Right lobe of liver (tissue), 6 donors: ENCODE data around the gene ALS2CL. TPM values are rescaled to one million over a fixed set of nuclear protein-coding genes. Genes with fewer than 3 reads are reported as not detected.

Source experiments
- ATAC-seq, 4 donors: fragments of 200-7000 bp; cut with Tn5 transposase; one replicate each; pipeline ENCODE4 v1.9.1; 2020; ENCODE audit warnings: mild to moderate bottlenecking in 4 of 4, moderate library complexity in 4 of 4
- DNase-seq, 3 donors: peaks; one replicate each; pipeline ENCODE4 v3.0.0-alpha.2; 2020
- H3K27ac ChIP-seq, 3 donors: fragments of 200-600 bp; one replicate each; pipeline ENCODE4 v1.8.0; 2022
- H3K27me3 ChIP-seq, 2 donors: fragments of 200-600 bp; one replicate each; pipeline ENCODE4 v1.8.0; 2022
- H3K36me3 ChIP-seq, 4 donors: fragments of 200-600 bp; sonication (generic) in 1 of 4; one replicate each; pipeline versions ENCODE4 v1.5.1 to v1.8.0; 2017 to 2022; ENCODE audit warnings: control low read depth in 1 of 4
- H3K4me1 ChIP-seq, 4 donors: fragments of 200-600 bp; sonication (generic) in 1 of 4; one replicate each; pipeline versions ENCODE4 v1.5.1 to v1.8.0; 2017 to 2022; ENCODE audit warnings: control low read depth in 1 of 4
- H3K4me3 ChIP-seq, 3 donors: fragments of 200-600 bp; one replicate each; pipeline ENCODE4 v1.8.0; 2022
- H3K9me3 ChIP-seq, 4 donors: fragments of 200-600 bp; sonication (generic) in 1 of 4; one replicate each; pipeline versions ENCODE4 v1.5.1 to v1.8.0; 2017 to 2022; ENCODE audit warnings: control low read depth in 1 of 4
- CTCF ChIP-seq, 4 donors: fragments of 200-600 bp in 3 of 4; fragments of 450-650 bp in 1 of 4; IDR thresholded peaks; one replicate each; pipeline versions ENCODE4 v1.5.1 to v1.8.0; 2016 to 2022; ENCODE audit warnings: antibody characterized with exemption in 4 of 4, mild to moderate bottlenecking in 2 of 4
- POLR2A ChIP-seq: fragments of 450-650 bp; IDR thresholded peaks from one replicate; pipeline ENCODE4 v1.6.1; 2017; ENCODE audit warnings: antibody characterized with exemption, mild to moderate bottlenecking
- WGBS: methylation state at CpG from one replicate; pipeline ENCODE4 v1.1.6; 2018; ENCODE audit warnings: low coverage, low lambda C conversion rate; ENCODE audit not compliant: insufficient coverage; ENCODE audit errors: missing lambda C conversion rate; 5-methylcytosine and 5-hydroxymethylcytosine counted together
- intact Hi-C, 2 donors: fragments of 100-400 bp; cut with DNase I; formaldehyde crosslinking; loops; one replicate each; pipeline versions ENCODE4 v1.11.2 to v1.14.1; 2022
- total RNA-seq, 6 experiments: library from RNA; depleted of rRNA in 2 of 6; stranded (reverse); fragments of >200 nt in 2 of 6; fragmentation: NEBNext Ultra II Directional in 3 of 6; extraction: Animal tissue kit (Norgen Biotek cat#: 25700) in 3 of 6; gene quantifications; one replicate each; pipeline versions ENCODE4 v1.1.0 to v1.2.4, GENCODE V29; 2016 to 2023
- donor health status: DM: no; HTN: yes; CAD: no.
- donor health status: DM: no; HTN: no; CAD: no.
- donor health status: DM: no; HTN: no; CAD: no.
- donor health status: DM: no; HTN: yes; CAD: no.
- donor health status: DM: no; HTN: yes; CAD: no.

ALS2CL gene
- total RNA-seq, 6 experiments from 2014 or later = 12.3 to 19.1 (median 15.9) TPM

DNA sequence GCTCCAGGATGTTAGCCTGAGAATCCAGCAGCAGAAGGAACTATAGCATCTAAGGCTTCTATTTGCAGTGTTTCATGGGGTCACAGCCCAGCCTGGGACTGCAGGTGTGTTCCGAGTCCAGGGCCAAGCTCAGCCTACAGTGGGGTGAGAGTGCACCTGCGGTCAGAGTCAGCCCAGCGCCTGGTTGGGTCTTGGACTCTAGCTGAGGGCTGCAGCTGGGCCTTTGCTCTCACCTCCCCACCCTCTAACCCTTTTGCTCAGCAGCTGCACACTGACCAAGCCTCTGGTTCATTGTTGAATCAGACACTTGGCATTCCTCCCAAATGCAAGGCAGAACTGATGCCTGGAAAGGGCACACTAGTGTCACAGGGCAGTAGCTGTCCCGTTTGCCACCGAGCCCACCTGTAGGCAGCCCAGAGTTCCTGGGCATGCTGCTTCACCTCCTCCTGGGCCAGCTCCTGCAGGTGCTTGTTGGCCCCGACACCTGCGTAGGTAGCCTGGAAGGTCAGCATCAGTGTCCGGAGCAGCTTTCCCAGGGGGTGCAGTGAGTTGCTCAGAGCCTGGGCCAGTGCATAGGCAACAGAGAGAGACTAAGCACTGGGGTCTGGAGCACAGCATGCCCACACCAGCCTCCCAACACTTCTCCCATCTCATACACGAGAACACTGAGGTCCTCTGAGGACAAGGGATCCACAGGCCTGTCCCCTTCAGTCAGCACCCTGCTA is 17.5 kb downstream of the ALS2CL start:
- Histone ChIP-seq H3K27ac (no peak overlapping the region), H3K9me3 (no peaks in the 10 kb centered on the region), H3K4me3 (no peak overlapping the region), H3K27me3 (no peaks in the 10 kb centered on the region), H3K36me3 (no peaks in the 10 kb centered on the region), H3K4me1 (peaks cover 0 to 11% (median 0%) of the 10 kb centered on the region in 4 donors)
- DNase-seq (peak; percentile 24 to 79 (median 74)), ATAC-seq (peak; percentile 62 to 91 (median 67))
- intact Hi-C loops = no loop called here
- TF ChIP-seq CTCF (IDR thresholded peaks at IDR 0.05) = no peak
- no peak for TF ChIP-seq POLR2A
- no CpG with 5 or more reads among the region's 9 CpGs for WGBS

DNA sequence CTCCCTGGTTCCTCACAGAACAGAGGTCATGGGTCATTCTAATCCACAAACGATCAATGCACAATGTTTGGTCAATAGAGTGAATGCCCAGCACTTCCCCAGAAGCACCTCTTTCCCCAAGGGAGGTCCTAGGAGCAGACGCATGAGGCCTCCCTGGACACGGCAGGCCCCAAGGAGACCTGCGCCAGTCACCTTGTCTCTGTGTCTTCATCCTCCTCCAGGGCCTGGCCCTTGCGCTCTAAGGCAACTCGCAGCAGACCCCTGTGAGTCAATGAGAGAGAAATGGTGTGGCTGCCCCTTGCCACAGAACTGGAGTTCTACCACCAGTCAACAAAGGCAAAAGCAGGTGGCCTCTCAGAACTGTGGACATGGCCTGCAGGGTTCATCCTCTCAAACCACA is 18.1 kb downstream of the ALS2CL start:
- intact Hi-C loops = no loop called here
- no peaks in the 10 kb centered on the region for H3K36me3 ChIP-seq

DNA sequence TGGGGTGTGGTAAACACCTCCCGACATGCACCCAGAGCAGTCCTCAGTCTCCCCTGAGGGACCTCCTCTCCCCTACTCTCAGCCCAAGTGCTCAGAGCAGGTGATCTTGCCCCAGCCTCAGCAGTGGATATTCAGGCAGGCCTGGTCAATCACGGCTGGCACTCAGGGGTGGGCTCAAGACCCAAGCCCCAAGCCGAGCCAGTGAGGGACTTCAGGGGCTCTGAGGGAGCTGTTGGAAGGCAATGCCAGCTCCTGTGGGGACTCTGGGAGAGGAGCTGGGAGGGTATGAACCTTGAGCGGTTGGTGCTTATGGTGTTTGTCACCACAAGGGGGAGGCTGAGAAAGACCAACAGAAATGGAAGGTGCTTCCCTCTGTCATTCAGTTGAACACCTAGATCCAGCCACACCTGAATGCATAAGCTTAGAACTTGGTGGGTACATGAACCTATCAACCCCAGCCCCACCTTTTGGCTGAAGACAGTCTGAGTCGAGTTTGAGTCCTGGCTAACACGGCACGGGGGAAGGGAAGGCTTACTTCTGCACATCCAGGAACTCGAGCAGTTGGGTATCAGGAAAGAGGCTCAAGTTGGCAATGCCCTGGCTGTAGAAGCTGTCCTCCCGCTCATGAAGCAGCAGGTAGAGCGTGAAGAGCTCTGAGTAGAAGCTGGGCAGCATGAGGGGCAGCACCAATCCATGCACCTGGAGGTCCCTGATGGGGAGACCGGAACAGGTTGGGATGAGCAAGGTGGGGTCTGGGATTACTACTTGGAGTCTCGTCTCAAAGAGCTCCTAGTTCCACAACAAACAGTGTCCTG is 19.2 kb downstream of the ALS2CL start:
- intact Hi-C loops = no loop called here
- H3K4me1 ChIP-seq = peaks cover 0 to 11% (median 0%) of the 10 kb centered on the region in 4 donors
- no peaks in the 10 kb centered on the region for H3K27me3 ChIP-seq
- H3K9me3 ChIP-seq = no peaks in the 10 kb centered on the region
- no peak for ATAC-seq
- H3K36me3 ChIP-seq = no peaks in the 10 kb centered on the region
- no peak for TF ChIP-seq CTCF (IDR thresholded peaks at IDR 0.05)
- TF ChIP-seq POLR2A = no peak
- H3K4me3 ChIP-seq = no peak overlapping the region
- WGBS = 94% methylated on average over 7 of the region's 12 CpGs
- DNase-seq = peak; percentile 11 to 38 (median 33)
- H3K27ac ChIP-seq = no peak overlapping the region

More for the DNA sequence above, 18.1 kb downstream of the ALS2CL start:
- Histone ChIP-seq H3K4me1 (peaks cover 0 to 11% (median 0%) of the 10 kb centered on the region in 4 donors), H3K27ac (no peak overlapping the region), H3K4me3 (no peak overlapping the region), H3K27me3 (no peaks in the 10 kb centered on the region), H3K9me3 (no peaks in the 10 kb centered on the region)
- ATAC-seq (no peak), DNase-seq (peak in 2 of 3 donors; percentile 9 to 23)
- TF ChIP-seq CTCF (IDR thresholded peaks at IDR 0.05) (no peak), POLR2A (no peak)
- WGBS = 22% methylated on average over 1 of the region's 6 CpGs

DNA sequence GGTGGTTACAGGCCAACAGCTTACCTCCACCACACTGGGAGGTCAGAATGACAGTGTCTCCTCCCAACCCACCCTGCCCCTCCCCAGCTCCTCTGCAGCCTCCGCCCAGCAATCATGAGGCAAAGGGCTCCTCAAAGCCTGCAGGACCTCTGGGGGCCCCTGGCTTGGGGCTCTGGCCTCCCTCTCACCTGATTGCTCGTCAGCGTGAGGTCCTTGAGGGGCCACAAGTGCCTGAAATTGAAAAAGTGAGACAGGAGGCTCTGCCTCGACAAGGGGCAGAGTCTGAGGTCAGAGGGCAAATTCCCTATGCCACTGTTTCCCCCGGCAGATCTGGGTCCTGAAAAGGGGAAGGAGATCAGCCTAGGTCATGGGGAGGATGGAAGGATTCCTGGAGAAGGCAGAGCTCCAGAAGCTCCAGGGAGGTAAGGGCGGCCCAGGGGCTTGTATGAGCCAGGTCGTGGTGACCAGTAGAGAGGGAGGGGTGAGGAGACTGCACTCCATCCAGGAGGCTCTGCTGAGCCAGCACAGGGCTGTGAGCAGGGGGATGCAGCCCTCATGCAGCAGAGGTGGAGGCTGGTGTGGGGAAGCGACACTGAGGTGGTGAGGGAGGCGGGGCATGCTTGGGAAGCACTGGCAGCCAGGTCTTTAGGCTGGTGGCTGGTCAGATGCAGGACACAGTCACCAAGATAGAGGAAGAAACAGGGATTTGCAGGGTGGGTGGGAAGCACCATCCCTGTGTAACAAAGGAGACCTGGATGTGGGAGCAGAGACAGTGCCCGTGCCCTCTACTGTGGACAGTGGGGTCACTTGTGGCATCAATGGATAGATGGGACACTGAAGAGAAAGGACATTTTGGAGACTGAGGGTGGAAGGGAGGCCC is 20.1 kb downstream of the ALS2CL start:
- Histone ChIP-seq H3K27ac (no peak overlapping the region), H3K27me3 (no peaks in the 10 kb centered on the region), H3K36me3 (no peaks in the 10 kb centered on the region), H3K4me3 (no peak overlapping the region), H3K9me3 (no peaks in the 10 kb centered on the region), H3K4me1 (peaks cover 0 to 11% (median 0%) of the 10 kb centered on the region in 4 donors)
- intact Hi-C loops = no loop called here
- WGBS = 75% methylated on average over 7 of the region's 10 CpGs
- ATAC-seq (no peak), DNase-seq (peak; percentile 11 to 39 (median 36))
- TF ChIP-seq CTCF (IDR thresholded peaks at IDR 0.05) (no peak), POLR2A (no peak)
